HFFc6 (cell line): ENCODE results near the gene ACTR3C. TPM values are rescaled to one million over a fixed set of nuclear protein-coding genes. Genes with fewer than 3 reads are reported as not detected.

Experiments used
- DNase-seq: peaks from one replicate; pipeline ENCODE4 v3.0.0-alpha.2; 2018
- H3K27ac Mint-ChIP-seq: 2 replicates; pipeline ENCODE4 v1.8.0; 2020; ENCODE audit warnings: mild to moderate bottlenecking, mixed read lengths
- H3K27me3 Mint-ChIP-seq: 2 replicates; pipeline ENCODE4 v1.8.0; 2021; ENCODE audit warnings: mild to moderate bottlenecking, moderate library complexity, mixed read lengths; ENCODE audit not compliant: insufficient read depth
- H3K36me3 Mint-ChIP-seq: 2 replicates; pipeline ENCODE4 v1.8.0; 2021; ENCODE audit warnings: low read depth, mixed read lengths
- H3K4me1 Mint-ChIP-seq: 2 replicates; pipeline ENCODE4 v1.8.0; 2020; ENCODE audit warnings: low read depth, mixed read lengths
- H3K4me3 Mint-ChIP-seq: 2 replicates; pipeline ENCODE4 v1.8.0; 2020; ENCODE audit warnings: mild to moderate bottlenecking, moderate library complexity, mixed read lengths
- H3K9me3 Mint-ChIP-seq: 2 replicates; pipeline ENCODE4 v1.8.0; 2020; ENCODE audit warnings: mild to moderate bottlenecking, mixed read lengths
- total RNA-seq, 6 experiments: library from RNA; stranded (reverse); fragmentation: NEBNext Ultra II Directional; extraction: Animal tissue kit (Norgen Biotek cat#: 25700); gene quantifications; 2 replicates in 1 of 6; 3 replicates in 5 of 6; pipeline ENCODE4 v1.2.3, GENCODE V29; 2021
- TF ChIP-seq, protein P1 (sequence below): fragments of 200-600 bp; sonication (generic); IDR thresholded peaks from 2 replicates; pipeline ENCODE4 v1.5.0; 2021; ENCODE audit warnings: antibody characterized with exemption, mild to moderate bottlenecking

ACTR3C gene
- total RNA-seq, 6 experiments from 2014 or later, result not detected

DNA sequence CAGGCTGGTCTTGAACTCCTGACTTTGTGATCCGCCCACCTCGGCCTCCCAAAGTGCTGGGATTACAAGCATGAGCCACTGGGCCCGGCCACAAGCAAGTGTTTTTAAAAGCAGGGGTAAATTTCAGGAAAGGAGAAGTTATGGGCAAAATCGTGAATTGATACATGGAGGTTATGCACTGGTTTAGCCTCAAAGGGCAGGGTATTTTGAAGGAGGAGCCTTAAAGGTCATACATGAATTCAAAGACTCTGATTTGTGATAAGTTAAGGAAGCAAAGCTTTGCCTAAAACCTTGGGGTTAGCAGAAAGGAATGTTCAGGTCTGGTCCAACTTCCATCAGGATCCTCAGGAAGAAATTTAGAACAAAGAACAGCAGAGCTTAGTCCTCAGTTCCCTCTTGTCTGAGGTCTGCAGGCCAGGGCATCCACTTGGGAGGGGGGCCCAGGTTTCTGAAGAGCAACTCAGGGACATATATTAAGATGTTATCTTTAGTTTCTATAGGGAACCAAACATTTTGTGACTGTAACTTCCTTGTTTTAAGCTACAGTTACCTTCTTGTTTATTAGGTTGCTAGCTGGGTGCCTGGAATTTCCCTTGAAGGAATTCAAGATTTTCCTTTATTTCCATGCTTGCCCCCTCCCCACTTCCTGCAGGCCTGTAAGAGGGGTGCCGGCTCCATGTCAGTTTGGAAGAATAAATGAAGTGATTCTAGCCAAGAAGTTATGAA lies 42.5 kb upstream of the ACTR3C start:
- Mint-ChIP-seq H3K4me1 (peaks cover 14% of the 10 kb centered on the region), H3K4me3 (no peak overlapping the region), H3K9me3 (no peaks in the 10 kb centered on the region), H3K27me3 (peaks cover 3% of the 10 kb centered on the region; the same call in 1 of the 2 replicates), H3K36me3 (peaks cover 3% of the 10 kb centered on the region), H3K27ac (no peak overlapping the region)
- DNase-seq, result no peak
- TF ChIP-seq, protein P1, sequence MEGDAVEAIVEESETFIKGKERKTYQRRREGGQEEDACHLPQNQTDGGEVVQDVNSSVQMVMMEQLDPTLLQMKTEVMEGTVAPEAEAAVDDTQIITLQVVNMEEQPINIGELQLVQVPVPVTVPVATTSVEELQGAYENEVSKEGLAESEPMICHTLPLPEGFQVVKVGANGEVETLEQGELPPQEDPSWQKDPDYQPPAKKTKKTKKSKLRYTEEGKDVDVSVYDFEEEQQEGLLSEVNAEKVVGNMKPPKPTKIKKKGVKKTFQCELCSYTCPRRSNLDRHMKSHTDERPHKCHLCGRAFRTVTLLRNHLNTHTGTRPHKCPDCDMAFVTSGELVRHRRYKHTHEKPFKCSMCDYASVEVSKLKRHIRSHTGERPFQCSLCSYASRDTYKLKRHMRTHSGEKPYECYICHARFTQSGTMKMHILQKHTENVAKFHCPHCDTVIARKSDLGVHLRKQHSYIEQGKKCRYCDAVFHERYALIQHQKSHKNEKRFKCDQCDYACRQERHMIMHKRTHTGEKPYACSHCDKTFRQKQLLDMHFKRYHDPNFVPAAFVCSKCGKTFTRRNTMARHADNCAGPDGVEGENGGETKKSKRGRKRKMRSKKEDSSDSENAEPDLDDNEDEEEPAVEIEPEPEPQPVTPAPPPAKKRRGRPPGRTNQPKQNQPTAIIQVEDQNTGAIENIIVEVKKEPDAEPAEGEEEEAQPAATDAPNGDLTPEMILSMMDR, result no peak

DNA sequence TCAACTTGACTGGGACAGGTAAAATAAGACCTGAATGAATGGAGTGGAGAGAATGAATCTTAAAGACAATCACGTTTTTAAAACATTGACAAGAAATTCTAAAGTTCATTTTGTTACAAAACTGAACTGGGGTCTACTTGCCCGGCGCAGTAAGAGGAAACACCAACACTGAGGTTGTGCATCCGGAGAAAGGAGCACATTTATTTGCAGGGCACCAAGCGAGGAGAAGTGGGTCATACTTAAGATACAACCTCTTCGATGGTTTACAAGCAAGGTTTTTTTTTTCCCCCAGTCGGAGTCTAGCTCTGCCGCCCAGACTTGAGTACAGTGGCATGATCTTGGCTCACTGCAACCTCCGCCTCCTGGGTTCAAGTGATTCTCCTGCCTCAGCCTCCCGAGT lies 41.8 kb upstream of the ACTR3C start:
- H3K36me3 Mint-ChIP-seq, result no peaks in the 10 kb centered on the region
- no peak for DNase-seq
- no peak overlapping the region for H3K27ac Mint-ChIP-seq
- peaks cover 7% of the 10 kb centered on the region for H3K4me1 Mint-ChIP-seq
- H3K4me3 Mint-ChIP-seq, result no peak overlapping the region
- peaks cover 3% of the 10 kb centered on the region; the same call in 1 of the 2 replicates for H3K27me3 Mint-ChIP-seq
- H3K9me3 Mint-ChIP-seq, result no peaks in the 10 kb centered on the region
- TF ChIP-seq, protein P1, result no peak

- no peaks in the 10 kb centered on the region for H3K36me3 Mint-ChIP-seq
- no peak overlapping the region for H3K4me3 Mint-ChIP-seq
- no peaks in the 10 kb centered on the region for H3K9me3 Mint-ChIP-seq
- DNase-seq, result no peak
- TF ChIP-seq, protein P1, result no peak
- H3K4me1 Mint-ChIP-seq, result no peaks in the 10 kb centered on the region
- H3K27me3 Mint-ChIP-seq, result peaks cover under 1% of the 10 kb centered on the region
- no peak overlapping the region for H3K27ac Mint-ChIP-seq
Measured at GRCh38 chr7:150363872-150364271, 40.5 kb upstream of the ACTR3C start.

DNA sequence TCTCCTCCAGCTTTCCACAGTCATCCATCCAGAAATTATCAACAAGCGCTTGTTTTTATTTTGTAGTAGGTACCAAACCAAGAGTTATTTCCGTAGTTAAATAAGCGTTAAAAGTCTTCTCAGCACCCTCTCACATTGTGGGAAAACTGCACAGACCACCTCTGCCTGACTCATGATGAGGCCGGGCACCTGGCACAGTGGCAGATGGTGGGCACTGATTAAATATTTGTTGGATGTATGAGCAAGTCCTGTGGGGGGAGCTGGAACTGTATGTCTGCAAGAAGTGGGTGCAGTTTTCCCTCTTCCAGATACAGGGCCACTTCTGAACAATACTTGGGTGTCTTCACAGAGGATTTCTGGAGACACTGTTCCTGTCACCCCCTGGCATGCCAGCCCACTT lies 40.0 kb upstream of the ACTR3C start:
- H3K4me1 Mint-ChIP-seq, result no peaks in the 10 kb centered on the region
- DNase-seq, result no peak

DNA sequence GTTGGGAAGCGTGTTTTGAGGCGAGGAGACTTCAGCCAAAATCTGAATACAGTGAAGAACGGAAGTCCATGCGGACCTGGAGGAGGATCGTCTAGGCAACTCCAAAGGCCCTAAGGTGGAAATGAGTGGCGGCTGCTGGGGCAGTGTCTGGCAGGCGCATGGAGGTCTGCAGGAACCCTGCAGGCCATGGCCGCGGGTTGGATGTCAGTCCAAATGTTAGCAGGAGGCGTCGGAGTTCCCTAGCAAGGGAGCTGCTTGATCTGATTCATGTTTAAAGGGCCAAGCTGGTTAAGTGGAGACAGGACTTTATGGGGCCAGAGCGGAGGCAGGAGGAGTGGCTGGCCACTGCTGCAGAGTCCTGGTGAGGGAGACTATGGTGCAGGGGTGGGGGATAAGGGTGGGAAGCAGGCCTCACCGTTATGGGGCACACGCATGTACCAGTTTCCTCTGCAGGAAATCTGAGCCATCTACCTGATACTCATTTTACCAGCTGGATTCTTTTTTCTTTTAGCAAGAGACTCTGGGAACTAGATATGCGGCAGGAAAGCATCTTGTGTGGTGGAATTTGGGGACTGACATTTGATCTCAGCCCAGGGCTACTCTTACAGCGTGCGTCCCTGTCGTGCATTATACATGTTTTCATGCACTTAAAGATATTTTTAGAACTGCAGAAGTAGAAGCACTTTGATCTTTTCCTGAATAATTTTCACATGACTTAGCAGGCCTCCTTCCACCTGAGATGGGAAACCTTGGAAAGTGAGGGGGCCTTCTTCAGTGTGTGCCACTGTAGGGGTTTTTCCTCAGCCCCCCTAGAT lies 38.7 kb upstream of the ACTR3C start:
- H3K9me3 Mint-ChIP-seq, result no peaks in the 10 kb centered on the region
- DNase-seq, result no peak

More for the DNA sequence above, 40.0 kb upstream of the ACTR3C start:
- Mint-ChIP-seq H3K27ac (no peak overlapping the region), H3K36me3 (no peaks in the 10 kb centered on the region), H3K27me3 (no peaks in the 10 kb centered on the region; the same call in none of the 2 replicates), H3K9me3 (no peaks in the 10 kb centered on the region), H3K4me3 (no peak overlapping the region)
- TF ChIP-seq, protein P1, result no peak

More for the DNA sequence above, 38.7 kb upstream of the ACTR3C start:
- no peaks in the 10 kb centered on the region for H3K36me3 Mint-ChIP-seq
- no peaks in the 10 kb centered on the region for H3K4me1 Mint-ChIP-seq
- TF ChIP-seq, protein P1, result no peak
- no peaks in the 10 kb centered on the region; the same call in none of the 2 replicates for H3K27me3 Mint-ChIP-seq
- no peak overlapping the region for H3K27ac Mint-ChIP-seq
- H3K4me3 Mint-ChIP-seq, result no peak overlapping the region
